Type B pancreatic cell (in vitro differentiated cells): ENCODE measurements around the gene GTSF1L. TPM values are rescaled to one million over a fixed set of nuclear protein-coding genes. Genes with fewer than 3 reads are reported as not detected.
"Not testable (repeated sequence)": the region's sequence is repeated elsewhere in the genome, so short reads cannot be mapped to it uniquely, and the experiment has no call there.

Experiments
- DNase-seq: peaks from one replicate; pipeline ENCODE4 v3.0.0; 2021; ENCODE audit warnings: mixed read lengths; ENCODE audit not compliant: unreplicated experiment; ENCODE audit errors: extremely low spot score
- H3K27ac Mint-ChIP-seq: 2 replicates; pipeline ENCODE4 v1.8.0; 2021; ENCODE audit warnings: mild to moderate bottlenecking, mixed read lengths
- H3K27me3 Mint-ChIP-seq: 2 replicates; pipeline ENCODE4 v1.8.0; 2021; ENCODE audit warnings: mixed read lengths
- H3K36me3 Mint-ChIP-seq: 2 replicates; pipeline ENCODE4 v1.8.0; 2021; ENCODE audit warnings: mixed read lengths
- H3K4me1 Mint-ChIP-seq: one replicate; pipeline ENCODE4 v1.8.0; 2021; ENCODE audit warnings: mixed read lengths; ENCODE audit not compliant: unreplicated experiment
- H3K4me3 Mint-ChIP-seq: 2 replicates; pipeline ENCODE4 v1.8.0; 2021; ENCODE audit warnings: mild to moderate bottlenecking, mixed read lengths
- H3K9me3 Mint-ChIP-seq: 2 replicates; pipeline ENCODE4 v1.8.0; 2021; ENCODE audit warnings: mixed read lengths
- total RNA-seq: library from RNA; stranded (reverse); gene quantifications from 2 replicates; pipeline ENCODE4 v1.2.1, GENCODE V29; 2021; ENCODE audit warnings: low replicate concordance
- TF ChIP-seq, protein P1 (sequence below): fragments of 200-600 bp; sonication (generic); conservative IDR thresholded peaks from 2 replicates; pipeline ENCODE4 v1.5.0; 2021; ENCODE audit warnings: antibody characterized with exemption, mild to moderate bottlenecking

Gene GTSF1L
- total RNA-seq, 1 donor from 2014 or later, result not detected

DNA sequence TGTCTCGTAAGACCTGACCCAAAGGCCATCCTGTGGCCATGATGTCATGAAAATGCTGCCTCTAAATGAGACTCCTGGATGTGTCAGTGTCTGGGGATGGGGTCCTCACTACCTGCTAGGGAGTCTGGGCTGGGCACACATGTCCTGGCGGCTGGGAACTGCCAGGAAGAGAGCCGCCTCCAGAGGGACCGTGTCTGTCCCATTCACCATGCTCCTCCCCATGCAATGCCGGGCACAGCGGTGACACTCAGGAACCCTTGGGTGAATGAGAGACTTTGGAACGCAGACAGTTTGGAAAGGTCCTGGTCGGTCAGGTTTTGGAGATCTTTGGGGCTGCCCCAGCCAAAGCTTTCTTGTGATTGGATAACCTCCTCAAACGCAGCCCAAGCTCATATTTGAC lies 40.1 kb upstream of the GTSF1L start:
- H3K9me3 Mint-ChIP-seq, result no peaks in the 10 kb centered on the region
- H3K4me3 Mint-ChIP-seq, result no peak overlapping the region
- no peak for DNase-seq
- TF ChIP-seq, protein P1, sequence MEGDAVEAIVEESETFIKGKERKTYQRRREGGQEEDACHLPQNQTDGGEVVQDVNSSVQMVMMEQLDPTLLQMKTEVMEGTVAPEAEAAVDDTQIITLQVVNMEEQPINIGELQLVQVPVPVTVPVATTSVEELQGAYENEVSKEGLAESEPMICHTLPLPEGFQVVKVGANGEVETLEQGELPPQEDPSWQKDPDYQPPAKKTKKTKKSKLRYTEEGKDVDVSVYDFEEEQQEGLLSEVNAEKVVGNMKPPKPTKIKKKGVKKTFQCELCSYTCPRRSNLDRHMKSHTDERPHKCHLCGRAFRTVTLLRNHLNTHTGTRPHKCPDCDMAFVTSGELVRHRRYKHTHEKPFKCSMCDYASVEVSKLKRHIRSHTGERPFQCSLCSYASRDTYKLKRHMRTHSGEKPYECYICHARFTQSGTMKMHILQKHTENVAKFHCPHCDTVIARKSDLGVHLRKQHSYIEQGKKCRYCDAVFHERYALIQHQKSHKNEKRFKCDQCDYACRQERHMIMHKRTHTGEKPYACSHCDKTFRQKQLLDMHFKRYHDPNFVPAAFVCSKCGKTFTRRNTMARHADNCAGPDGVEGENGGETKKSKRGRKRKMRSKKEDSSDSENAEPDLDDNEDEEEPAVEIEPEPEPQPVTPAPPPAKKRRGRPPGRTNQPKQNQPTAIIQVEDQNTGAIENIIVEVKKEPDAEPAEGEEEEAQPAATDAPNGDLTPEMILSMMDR, result no peak
- no peaks in the 10 kb centered on the region for H3K36me3 Mint-ChIP-seq
- peaks cover 38% of the 10 kb centered on the region for H3K27me3 Mint-ChIP-seq
- no peak overlapping the region for H3K27ac Mint-ChIP-seq
- H3K4me1 Mint-ChIP-seq, result peaks cover 7% of the 10 kb centered on the region

DNA sequence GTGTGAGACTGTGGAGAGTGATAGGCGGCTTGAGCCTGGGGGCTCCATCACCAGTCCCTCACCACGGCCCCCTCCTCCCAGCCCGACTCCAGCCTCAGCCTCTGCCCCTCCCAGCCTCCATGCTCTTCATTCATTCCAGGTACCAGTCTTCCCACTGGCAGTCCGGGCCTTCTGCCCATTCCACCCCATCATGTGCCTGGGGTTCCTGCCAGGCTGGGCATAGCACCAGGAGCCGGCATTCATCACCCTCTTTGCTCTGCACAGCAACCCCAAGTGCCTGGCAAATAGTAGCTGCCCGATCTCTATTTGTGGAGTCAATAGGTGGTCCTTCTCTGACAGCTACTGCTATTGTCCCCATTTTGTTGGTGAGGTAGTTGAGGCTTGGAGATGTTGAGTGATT lies 39.6 kb upstream of the GTSF1L start:
- TF ChIP-seq, protein P1, result no peak
- Mint-ChIP-seq H3K4me3 (no peak overlapping the region), H3K4me1 (peaks cover 7% of the 10 kb centered on the region)

DNA sequence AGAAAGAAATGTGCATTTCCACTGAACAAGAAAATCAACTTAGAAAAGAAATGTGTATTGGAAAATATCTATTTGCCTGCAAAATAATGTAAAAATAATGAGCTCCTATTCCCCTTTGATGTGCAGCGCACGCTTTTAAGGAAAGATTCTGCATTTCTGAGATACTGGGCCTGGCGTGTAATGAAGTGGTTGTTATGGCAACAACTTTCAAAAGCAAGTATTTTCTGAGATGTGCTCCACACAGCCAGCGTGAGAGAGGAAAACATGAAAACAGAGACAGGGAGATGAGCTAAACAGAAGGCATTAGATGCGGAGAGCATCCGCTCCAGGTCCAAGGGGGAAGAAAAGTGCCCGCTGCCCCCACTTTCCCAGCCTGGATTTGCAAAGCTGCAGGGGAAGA lies 39.1 kb upstream of the GTSF1L start:
- Mint-ChIP-seq H3K4me1 (peaks cover 7% of the 10 kb centered on the region), H3K4me3 (no peak overlapping the region), H3K27ac (no peak overlapping the region), H3K27me3 (peaks cover 34% of the 10 kb centered on the region), H3K36me3 (no peaks in the 10 kb centered on the region), H3K9me3 (no peaks in the 10 kb centered on the region)
- no peak for DNase-seq
- TF ChIP-seq, protein P1, result no peak

More for the DNA sequence above, 39.6 kb upstream of the GTSF1L start:
- H3K9me3 Mint-ChIP-seq, result no peaks in the 10 kb centered on the region
- H3K36me3 Mint-ChIP-seq, result no peaks in the 10 kb centered on the region
- peaks cover 36% of the 10 kb centered on the region for H3K27me3 Mint-ChIP-seq
- no peak overlapping the region for H3K27ac Mint-ChIP-seq
- DNase-seq, result no peak

DNA sequence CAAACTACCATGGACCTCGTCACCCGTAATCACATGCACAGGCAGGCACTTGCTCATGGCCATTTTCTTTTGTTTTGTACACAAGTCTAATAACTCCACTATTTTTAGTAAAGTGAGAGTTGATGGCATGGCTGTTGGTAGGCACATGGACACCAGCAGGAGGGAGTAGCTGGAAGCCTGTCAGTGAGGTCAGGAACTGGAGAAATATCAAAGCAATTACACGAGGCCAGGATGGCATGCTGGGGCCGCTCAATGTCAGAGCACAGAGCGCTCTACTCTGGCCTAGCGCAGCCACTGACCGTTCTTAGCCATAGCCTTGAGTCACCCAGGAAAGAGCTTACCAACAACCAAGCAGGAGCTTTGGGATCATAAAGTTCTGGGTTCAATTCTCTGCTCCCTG lies 36.1 kb upstream of the GTSF1L start:
- H3K9me3 Mint-ChIP-seq, result no peaks in the 10 kb centered on the region
- peaks cover 7% of the 10 kb centered on the region for H3K4me1 Mint-ChIP-seq
- H3K27ac Mint-ChIP-seq, result no peak overlapping the region
- peaks cover 25% of the 10 kb centered on the region for H3K27me3 Mint-ChIP-seq
- TF ChIP-seq, protein P1, result no peak
- H3K36me3 Mint-ChIP-seq, result no peaks in the 10 kb centered on the region
- no peak for DNase-seq
- H3K4me3 Mint-ChIP-seq, result no peak overlapping the region

DNA sequence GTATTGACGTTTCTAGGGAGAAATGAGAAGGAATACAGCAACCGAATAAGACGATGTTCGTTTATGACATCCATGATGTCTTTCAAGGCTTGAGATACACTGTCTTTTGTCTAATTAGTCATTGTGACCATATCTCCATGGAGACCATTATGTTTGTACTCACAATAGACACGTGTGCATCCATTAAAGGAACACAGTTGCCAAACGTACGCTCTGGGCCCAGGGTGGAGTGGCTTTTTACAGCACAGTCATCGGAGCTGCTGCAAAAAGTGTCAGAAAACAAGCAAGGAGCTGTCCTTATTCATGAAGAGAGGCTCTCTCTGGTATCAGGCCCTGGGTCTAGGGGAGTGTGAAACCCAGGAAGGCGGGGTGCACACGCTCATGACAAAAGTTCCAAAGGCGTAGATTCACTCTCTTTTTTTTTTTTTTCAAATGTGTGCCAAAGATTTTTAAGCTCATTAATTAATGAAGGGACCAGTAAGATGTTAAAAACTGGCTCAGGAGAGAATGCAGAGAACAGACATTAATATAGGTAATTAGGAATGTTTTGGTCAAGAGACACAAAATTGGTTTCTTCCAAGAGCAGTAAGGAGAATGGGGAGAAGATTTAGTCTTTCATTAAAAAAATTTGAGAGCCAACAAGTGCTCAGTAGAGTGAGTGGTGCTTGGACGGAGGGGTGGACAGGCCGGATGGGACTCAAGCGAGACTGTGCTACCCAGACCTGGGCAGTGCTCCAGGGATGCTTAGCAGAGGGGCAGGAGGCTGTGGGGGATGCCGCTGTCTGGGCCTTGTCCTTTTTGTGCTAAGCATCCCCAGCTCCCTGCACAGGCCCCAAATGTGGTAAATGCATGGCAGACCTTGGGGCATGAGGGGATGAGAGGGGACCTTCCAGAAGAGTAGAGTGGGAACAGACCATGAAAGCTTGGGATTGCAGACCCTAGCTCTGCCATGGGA lies 34.9 kb upstream of the GTSF1L start:
- Mint-ChIP-seq H3K27me3 (peaks cover 16% of the 10 kb centered on the region), H3K27ac (no peak overlapping the region), H3K4me1 (peaks cover 7% of the 10 kb centered on the region), H3K36me3 (no peaks in the 10 kb centered on the region), H3K9me3 (no peaks in the 10 kb centered on the region), H3K4me3 (no peak overlapping the region)
- TF ChIP-seq, protein P1, result no peak
- no peak for DNase-seq

DNA sequence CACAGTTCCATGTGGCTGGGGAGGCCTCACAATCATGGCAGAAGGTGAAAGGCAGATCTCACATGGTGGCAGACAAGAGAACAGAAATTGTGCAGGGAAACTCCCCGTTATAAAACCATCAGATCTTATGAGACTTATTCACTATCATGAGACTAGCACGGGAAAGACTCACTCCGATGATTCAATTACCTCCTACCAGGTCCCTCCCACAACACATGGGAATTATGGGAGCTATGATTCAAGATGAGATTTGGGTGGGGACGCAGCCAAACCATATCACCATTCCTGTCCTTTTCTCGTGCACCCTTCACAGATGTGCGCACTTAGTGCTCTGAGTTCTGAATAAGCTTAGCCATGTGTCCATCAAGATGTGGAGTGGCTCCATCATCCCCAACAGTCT lies 31.1 kb upstream of the GTSF1L start:
- H3K27ac Mint-ChIP-seq, H3K4me3 Mint-ChIP-seq, DNase-seq, H3K36me3 Mint-ChIP-seq, H3K9me3 Mint-ChIP-seq, H3K4me1 Mint-ChIP-seq: not testable (repeated sequence)
- peaks cover 19% of the 10 kb centered on the region for H3K27me3 Mint-ChIP-seq
